HEK293T (cell line): ENCODE results near the gene EXOSC3.

Experiments
- CTCF ChIA-PET: fragments of 350-600 bp; formaldehyde crosslinking; extraction: SDS; loops from one replicate; lab custom pipeline; 2021; ENCODE audit warnings: antibody characterized with exemption, inconsistent platforms; lab: Yijun Ruan, JAX
- POLR2A ChIA-PET: fragments of 350-600 bp; formaldehyde crosslinking; extraction: SDS; loops from one replicate; lab custom pipeline; 2020; ENCODE audit warnings: antibody characterized with exemption, inconsistent platforms; lab: Yijun Ruan, JAX
- DNase-seq: peaks from one replicate; pipeline ENCODE4 v3.0.0; 2012; ENCODE audit warnings: mixed read lengths; ENCODE audit errors: extremely low spot score
- ARNT ChIP-seq: fragments of 450-650 bp; IDR thresholded peaks from 2 replicates; pipeline ENCODE4 v1.6.1; 2017; ENCODE audit warnings: mild to moderate bottlenecking
- BHLHE40 ChIP-seq: fragments of 450-650 bp; IDR thresholded peaks from 2 replicates; pipeline ENCODE4 v1.6.1; 2016; ENCODE audit warnings: mild to moderate bottlenecking, moderate library complexity, borderline replicate concordance
- CTBP1 ChIP-seq: fragments of 450-650 bp; IDR thresholded peaks from 2 replicates; pipeline ENCODE4 v1.6.1; 2016; ENCODE audit warnings: borderline replicate concordance
- ELF4 ChIP-seq: fragments of 450-650 bp; IDR thresholded peaks from 2 replicates; pipeline ENCODE4 v1.6.1; 2017; ENCODE audit warnings: antibody characterized with exemption
- FOXA1 ChIP-seq: fragments of 450-650 bp; IDR thresholded peaks from 2 replicates; pipeline ENCODE4 v1.6.1; 2016; ENCODE audit warnings: mild to moderate bottlenecking
- FOXK2 ChIP-seq: fragments of 450-650 bp; IDR thresholded peaks from 2 replicates; pipeline ENCODE4 v1.6.1; 2016; ENCODE audit warnings: mild to moderate bottlenecking
- FOXM1 ChIP-seq: fragments of 450-650 bp; IDR thresholded peaks from 2 replicates; pipeline ENCODE4 v1.6.1; 2017; ENCODE audit warnings: mild to moderate bottlenecking, borderline replicate concordance
- HDGF ChIP-seq: fragments of 450-650 bp; IDR thresholded peaks from 2 replicates; pipeline ENCODE4 v1.6.1; 2017; ENCODE audit warnings: antibody characterized with exemption, borderline replicate concordance
- L3MBTL2 ChIP-seq: fragments of 450-650 bp; conservative IDR thresholded peaks from 2 replicates; pipeline ENCODE4 v1.6.1; 2016; ENCODE audit warnings: mild to moderate bottlenecking
- LEF1 ChIP-seq: fragments of 450-650 bp; IDR thresholded peaks from 2 replicates; pipeline ENCODE4 v1.6.1; 2017; ENCODE audit warnings: mild to moderate bottlenecking, borderline replicate concordance
- NFRKB ChIP-seq: fragments of 450-650 bp; IDR thresholded peaks from 2 replicates; pipeline ENCODE4 v1.6.1; 2016; ENCODE audit warnings: mild to moderate bottlenecking, moderate library complexity
- PKNOX1 ChIP-seq: fragments of 450-650 bp; IDR thresholded peaks from 2 replicates; pipeline ENCODE4 v1.6.1; 2016
- SP1 ChIP-seq: fragments of 450-650 bp; IDR thresholded peaks from 2 replicates; pipeline ENCODE4 v1.6.1; 2017
- SUZ12 ChIP-seq: fragments of 450-650 bp; IDR thresholded peaks from 2 replicates; pipeline ENCODE4 v1.6.1; 2016; ENCODE audit warnings: mild to moderate bottlenecking
- TARDBP ChIP-seq: fragments of 450-650 bp; IDR thresholded peaks from 2 replicates; pipeline ENCODE4 v1.6.1; 2016
- ZNF384 ChIP-seq: fragments of 450-650 bp; IDR thresholded peaks from 2 replicates; pipeline ENCODE4 v1.6.1; 2016

Gene EXOSC3

GRCh38 chr9:37739222-37739621, 45.6 kb downstream of the EXOSC3 start:
- TF ChIP-seq FOXK2, result no peak
- no peak for TF ChIP-seq LEF1
- TF ChIP-seq ARNT, result no peak
- TF ChIP-seq SUZ12, result no peak
- TF ChIP-seq ZNF384, result no peak
- TF ChIP-seq CTBP1, result no peak
- no peak for TF ChIP-seq FOXM1
- TF ChIP-seq NFRKB, result no peak
- TF ChIP-seq FOXA1, result no peak
- no peak for TF ChIP-seq HDGF
- TF ChIP-seq L3MBTL2, result no peak
- no peak for TF ChIP-seq SP1
- TF ChIP-seq TARDBP, result no peak
- no peak for TF ChIP-seq ELF4
- no peak for TF ChIP-seq BHLHE40
- no peak for TF ChIP-seq PKNOX1
- ChIA-PET CTCF (no interaction called here), POLR2A (interaction anchor here (0.5 kb wide), 1 partner anchor 160 kb away, joined by 3 read pairs; no protein-coding TSS in a partner anchor)
- DNase-seq, result no peak

DNA sequence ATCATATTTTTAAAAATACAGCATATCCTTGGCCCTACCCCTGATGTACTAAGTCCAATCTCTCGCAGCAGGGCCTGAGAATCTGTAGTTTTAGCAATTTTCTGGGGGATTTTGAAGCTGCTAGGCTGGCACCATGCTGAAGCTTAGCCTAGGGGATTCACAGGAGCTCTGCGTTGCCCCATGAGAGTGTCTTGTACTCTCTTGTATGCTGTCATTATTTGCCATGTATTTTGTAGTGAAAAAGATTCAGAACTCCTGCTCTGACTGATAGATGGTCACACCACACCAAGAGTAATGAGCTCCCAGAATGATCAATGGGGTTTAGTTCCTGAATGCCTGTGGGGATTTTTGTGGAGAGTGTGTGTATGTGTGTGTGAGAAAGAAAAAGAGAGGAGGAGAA, 51.9 kb downstream of the EXOSC3 start:
- ChIA-PET POLR2A (no interaction called here), CTCF (no interaction called here)
- TF ChIP-seq ARNT, result no peak
- TF ChIP-seq LEF1, result no peak
- no peak for TF ChIP-seq TARDBP
- no peak for TF ChIP-seq FOXM1
- no peak for TF ChIP-seq L3MBTL2
- no peak for TF ChIP-seq BHLHE40
- TF ChIP-seq PKNOX1, result no peak
- TF ChIP-seq CTBP1, result no peak
- no peak for TF ChIP-seq FOXK2
- no peak for TF ChIP-seq FOXA1
- TF ChIP-seq HDGF, result no peak
- no peak for TF ChIP-seq NFRKB
- TF ChIP-seq ZNF384, result no peak
- TF ChIP-seq ELF4, result no peak
- no peak for TF ChIP-seq SUZ12
- no peak for TF ChIP-seq SP1

GRCh38 chr9:37732086-37732741, 52.6 kb downstream of the EXOSC3 start:
- CTCF ChIA-PET, result no interaction called here
- POLR2A ChIA-PET, result no interaction called here
- no peak for TF ChIP-seq TARDBP
- TF ChIP-seq ELF4, result no peak
- no peak for TF ChIP-seq BHLHE40
- no peak for TF ChIP-seq NFRKB
- no peak for TF ChIP-seq L3MBTL2
- TF ChIP-seq CTBP1, result no peak
- TF ChIP-seq FOXK2, result no peak
- no peak for TF ChIP-seq ARNT
- no peak for TF ChIP-seq HDGF
- DNase-seq, result no peak

More for the DNA sequence above, 51.9 kb downstream of the EXOSC3 start:
- no peak for DNase-seq

- TF ChIP-seq L3MBTL2, result no peak
- no peak for TF ChIP-seq ARNT
- no peak for TF ChIP-seq TARDBP
- TF ChIP-seq HDGF, result no peak
- TF ChIP-seq BHLHE40, result no peak
- TF ChIP-seq SP1, result no peak
- no peak for TF ChIP-seq NFRKB
- TF ChIP-seq SUZ12, result no peak
- TF ChIP-seq LEF1, result no peak
- no peak for TF ChIP-seq FOXK2
- TF ChIP-seq FOXM1, result no peak
- no peak for TF ChIP-seq ZNF384
- no peak for TF ChIP-seq ELF4
- no peak for TF ChIP-seq FOXA1
- no peak for TF ChIP-seq CTBP1
- TF ChIP-seq PKNOX1, result no peak
- DNase-seq, result no peak
- ChIA-PET POLR2A (no interaction called here), CTCF (no interaction called here)
Observed at GRCh38 chr9:37730839-37731238, 54.0 kb downstream of the EXOSC3 start.

GRCh38 chr9:37730256-37730655, 54.6 kb downstream of the EXOSC3 start:
- ChIA-PET POLR2A (no interaction called here), CTCF (no interaction called here)
- DNase-seq, result no peak
- TF ChIP-seq SUZ12 (no peak), TARDBP (no peak), PKNOX1 (no peak), ZNF384 (no peak), SP1 (no peak)
